ENCODE measurements around the gene C3orf18.

The C3orf18 gene

GRCh38 chr3:50557106-50557505, 10.4 kb downstream of the C3orf18 start:
- in situ Hi-C loops (cut with MboI; ENCODE audit: low sequenced_read_pairs) = no loop called here

DNA sequence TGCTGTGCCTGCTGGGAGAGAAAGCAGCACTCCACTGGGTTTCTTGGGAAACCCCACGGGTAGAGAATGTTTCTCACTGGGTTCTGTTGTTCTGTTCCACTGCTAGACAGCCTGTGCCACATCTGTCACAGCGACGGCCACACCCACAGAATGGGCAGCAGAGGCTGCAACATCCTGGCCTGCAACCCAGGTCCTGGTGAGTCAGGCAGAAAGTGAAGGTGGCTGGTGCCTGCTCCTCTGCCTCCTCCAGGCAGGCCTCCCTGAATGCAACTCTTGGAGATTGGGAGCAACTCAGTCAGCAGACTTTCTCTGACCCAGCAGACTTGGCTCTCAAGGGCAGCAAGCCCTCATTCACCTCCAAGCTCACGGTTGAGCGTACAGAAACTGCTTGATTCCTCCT, 13.0 kb downstream of the C3orf18 start:
- in situ Hi-C loops (cut with MboI; ENCODE audit: low sequenced_read_pairs) = no loop called here

GRCh38 chr3:50552598-50552997, 14.9 kb downstream of the C3orf18 start:
- in situ Hi-C loops (cut with MboI; ENCODE audit: low sequenced_read_pairs) = no loop called here

GRCh38 chr3:50551681-50552435, 15.7 kb downstream of the C3orf18 start:
- in situ Hi-C loops (cut with MboI; ENCODE audit: low sequenced_read_pairs) = no loop called here

DNA sequence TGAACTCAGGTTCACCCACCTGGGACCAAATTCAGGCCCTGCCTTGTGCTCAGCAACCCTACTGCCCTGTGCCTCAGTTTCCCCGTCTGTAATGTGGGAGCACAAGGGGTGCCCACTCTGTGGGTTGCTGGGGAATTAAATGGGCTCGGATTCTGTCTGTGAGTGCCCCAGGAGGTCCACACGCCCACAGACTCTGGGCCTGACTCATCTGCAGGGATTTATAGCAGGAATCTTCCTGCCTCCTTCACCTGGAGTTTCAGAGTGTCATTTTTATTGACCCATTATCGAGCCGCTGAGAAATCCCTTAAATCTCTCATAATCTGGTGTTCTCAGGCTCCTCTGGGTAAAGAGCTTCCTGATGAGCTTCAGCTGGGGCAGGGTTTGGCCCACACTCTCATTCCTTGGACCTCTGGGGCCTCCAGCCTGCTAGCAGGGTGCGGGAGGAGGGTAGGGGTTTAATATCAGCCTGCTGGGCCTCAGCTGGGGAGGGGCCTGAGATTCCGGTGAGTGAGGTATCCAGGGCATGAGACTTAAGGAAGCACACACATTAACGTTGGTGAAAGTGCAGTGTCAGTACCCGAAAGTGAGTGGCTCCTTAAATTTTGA, 16.4 kb downstream of the C3orf18 start:
- in situ Hi-C loops (cut with MboI; ENCODE audit: low sequenced_read_pairs) = no loop called here

DNA sequence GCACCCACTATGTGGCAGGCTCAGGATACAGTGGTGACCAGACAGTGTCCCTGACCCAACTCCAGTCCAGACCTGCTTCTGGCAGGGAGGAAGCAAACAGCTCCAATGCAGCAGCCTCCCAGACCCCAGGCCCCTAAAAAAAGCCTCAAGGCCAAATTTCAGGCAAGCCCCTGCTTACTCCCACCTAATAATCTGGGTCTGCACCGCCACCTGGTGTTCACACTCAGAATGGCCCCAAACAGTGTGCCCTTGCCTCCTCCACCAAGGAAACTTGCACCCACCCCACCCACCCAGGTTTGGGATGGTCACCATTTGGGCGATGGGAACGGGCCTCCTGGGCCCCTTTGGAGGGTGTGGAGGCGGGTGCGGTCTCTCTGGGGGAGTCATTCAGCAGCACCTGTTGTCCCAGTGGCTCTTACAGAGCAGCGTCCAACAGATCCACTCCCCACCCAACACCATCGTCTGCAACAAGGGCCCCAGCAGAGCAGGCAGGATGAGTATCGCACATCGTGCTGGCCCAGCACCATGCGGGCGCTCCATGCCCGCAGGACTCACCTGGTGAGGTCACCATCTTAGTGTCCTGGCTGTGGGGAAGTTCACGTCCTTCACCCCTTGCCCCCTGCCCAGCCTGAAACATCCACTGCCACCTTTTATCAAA, 17.3 kb downstream of the C3orf18 start:
- in situ Hi-C loops (cut with MboI; ENCODE audit: low sequenced_read_pairs) = no loop called here

GRCh38 chr3:50549226-50549625, 18.3 kb downstream of the C3orf18 start:
- in situ Hi-C loops (cut with MboI; ENCODE audit: low sequenced_read_pairs) = no loop called here

GRCh38 chr3:50545781-50546180, 21.8 kb downstream of the C3orf18 start:
- in situ Hi-C loops (cut with MboI; ENCODE audit: low sequenced_read_pairs) = no loop called here

GRCh38 chr3:50542177-50543034, 25.1 kb downstream of the C3orf18 start:
- in situ Hi-C loops (cut with MboI; ENCODE audit: low sequenced_read_pairs) = no loop called here

DNA sequence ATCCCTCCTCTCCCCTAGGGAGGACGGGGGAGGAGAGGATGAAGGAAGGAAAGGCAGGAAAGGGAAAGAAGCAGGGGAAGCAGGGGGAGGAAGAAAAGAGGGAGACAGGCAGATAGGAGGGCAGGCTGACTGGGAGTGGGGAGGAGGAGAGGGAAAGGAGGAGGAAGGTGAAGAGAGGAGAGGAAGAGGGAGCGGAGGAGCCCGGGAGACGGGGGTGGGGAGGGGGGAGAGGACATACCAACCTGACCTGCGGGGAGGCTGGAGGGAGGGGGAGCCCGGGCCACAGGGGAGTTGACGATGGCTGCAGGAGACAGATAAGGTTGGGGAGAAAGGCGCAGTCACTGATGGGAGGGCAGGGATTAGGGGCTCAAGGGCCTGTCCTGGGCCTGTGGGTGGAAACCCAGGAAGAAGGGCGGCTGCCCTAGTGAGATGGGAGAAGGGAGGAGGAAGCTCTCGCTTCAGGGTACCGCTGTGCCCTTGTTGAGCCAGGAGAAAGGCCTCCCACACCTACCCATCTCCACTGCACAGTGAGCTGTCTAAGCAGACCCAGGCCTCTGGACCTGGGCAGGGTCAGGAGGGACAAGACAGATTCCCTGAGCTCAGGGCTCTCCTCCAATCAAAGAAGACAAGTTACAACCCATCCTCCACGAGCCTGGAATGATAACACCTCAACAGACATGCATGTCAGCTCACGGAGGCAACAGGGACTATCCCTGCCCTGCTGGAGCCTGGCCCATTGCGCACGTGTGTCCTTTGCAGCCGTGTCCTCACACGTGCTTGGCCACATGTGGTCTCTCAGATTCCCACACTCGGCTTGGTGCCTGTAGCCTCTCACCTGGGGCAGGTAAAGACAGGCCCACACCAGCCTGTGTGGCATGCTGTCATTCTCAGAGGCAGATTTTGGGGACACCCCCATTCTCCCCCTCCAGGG, 27.9 kb downstream of the C3orf18 start:
- in situ Hi-C loops (cut with MboI; ENCODE audit: low sequenced_read_pairs) = no loop called here

- in situ Hi-C loops (cut with MboI; ENCODE audit: low sequenced_read_pairs) = no loop called here
Observed at GRCh38 chr3:50537421-50538129, 30.0 kb downstream of the C3orf18 start.

GRCh38 chr3:50536471-50537180, 30.9 kb downstream of the C3orf18 start:
- in situ Hi-C loops (cut with MboI; ENCODE audit: low sequenced_read_pairs) = no loop called here

GRCh38 chr3:50534681-50535330, 32.7 kb downstream of the C3orf18 start:
- in situ Hi-C loops (cut with MboI; ENCODE audit: low sequenced_read_pairs) = no loop called here

- in situ Hi-C loops (cut with MboI; ENCODE audit: low sequenced_read_pairs) = no loop called here
Observed at GRCh38 chr3:50533807-50534461, 33.6 kb downstream of the C3orf18 start.

DNA sequence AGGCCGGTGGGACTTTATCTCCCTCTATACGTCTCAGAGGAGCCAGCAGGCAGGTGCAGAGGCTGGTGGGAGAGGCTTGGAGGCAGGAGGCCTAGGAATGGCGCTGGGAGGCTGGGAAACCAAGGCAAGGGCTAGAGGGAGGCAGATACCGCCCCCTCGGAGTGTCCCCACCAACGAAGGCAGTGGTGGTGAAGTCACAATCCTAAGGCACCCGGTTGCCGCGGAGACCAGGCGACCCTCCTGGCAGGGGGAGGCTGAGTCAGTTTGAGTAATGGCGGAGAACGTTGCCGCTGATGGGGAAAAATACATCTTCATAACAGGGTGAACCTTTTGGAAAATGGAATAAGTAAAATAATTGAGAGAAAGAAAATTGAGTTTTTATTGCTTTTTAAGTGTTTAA, 34.2 kb downstream of the C3orf18 start:
- in situ Hi-C loops (cut with MboI; ENCODE audit: low sequenced_read_pairs) = no loop called here

GRCh38 chr3:50532062-50532705, 35.4 kb downstream of the C3orf18 start:
- in situ Hi-C loops (cut with MboI; ENCODE audit: low sequenced_read_pairs) = no loop called here

DNA sequence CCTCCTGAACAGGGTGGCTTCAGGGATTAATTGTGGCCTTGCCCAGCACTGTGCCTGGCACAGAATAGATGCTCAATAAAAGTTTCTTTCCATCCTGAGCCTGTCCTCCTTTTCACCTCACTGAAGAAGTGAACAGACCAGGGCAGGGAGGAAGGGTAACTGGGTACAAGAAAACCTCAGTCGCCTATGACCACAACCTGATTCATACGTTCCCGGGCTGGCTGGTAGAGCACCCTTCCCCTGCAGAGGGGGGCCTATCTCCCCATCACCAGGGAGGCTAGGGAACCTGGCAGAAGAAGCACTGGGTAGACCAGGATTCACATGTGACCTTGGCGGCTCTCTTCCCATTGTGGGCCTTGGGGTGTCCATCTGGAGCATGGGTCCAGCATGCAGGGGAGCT, 36.3 kb downstream of the C3orf18 start:
- in situ Hi-C loops (cut with MboI; ENCODE audit: low sequenced_read_pairs) = no loop called here
